ENCODE data around the gene TMEM47.

Gene TMEM47

DNA sequence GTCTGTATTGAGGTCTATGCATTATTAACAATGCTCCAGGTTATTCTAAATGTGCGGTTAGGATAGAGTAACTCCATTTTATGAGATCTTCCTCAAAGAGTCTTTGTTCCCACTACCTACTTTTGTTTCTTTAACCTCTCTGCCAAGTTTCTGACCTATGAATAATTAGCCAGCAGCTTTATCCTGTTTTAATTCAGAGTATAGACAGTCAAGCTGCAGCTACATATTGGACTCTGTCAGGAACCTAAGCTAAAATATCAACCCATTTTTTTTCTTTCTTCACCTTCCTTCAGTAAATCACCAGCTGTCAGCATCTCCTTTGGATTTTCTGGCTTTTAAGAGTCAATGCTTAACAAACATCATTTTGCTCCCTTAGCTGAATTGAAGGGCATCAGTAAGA lies 72.3 kb downstream of the TMEM47 start:
- DNase-seq = no peak

DNA sequence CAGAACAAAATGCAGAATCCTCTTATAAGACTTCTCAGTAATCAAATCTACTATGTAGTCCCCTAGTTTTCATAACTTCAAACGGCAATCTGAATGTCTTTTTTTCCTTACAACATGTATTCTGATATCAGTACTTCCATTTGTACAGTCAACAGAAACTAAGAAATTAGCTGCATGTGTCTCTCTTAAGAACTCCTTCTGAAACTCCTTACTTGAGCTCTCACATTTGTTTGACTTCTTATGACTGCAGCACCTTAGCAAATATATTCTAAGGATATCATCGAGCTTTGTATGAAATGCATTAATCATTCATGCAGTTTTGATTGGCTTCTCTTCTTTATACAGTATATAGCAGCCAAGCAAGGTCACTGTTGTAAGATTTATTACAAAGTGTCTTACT lies 77.0 kb downstream of the TMEM47 start:
- DNase-seq = no peak

- no peak for DNase-seq
Observed at GRCh38 chrX:34578237-34578636, 78.8 kb downstream of the TMEM47 start.

Data from NCI-H524 (cell line).